WTC11 (cell line): Measurements from ENCODE around the gene MYH11. TPM values are rescaled to one million over a fixed set of nuclear protein-coding genes. Genes with fewer than 3 reads are reported as not detected.

Source experiments
- ATAC-seq: fragments of 200-7000 bp; cut with Tn5 transposase; 2 replicates; pipeline ENCODE4 v1.10.0; 2021; ENCODE audit warnings: mild to moderate bottlenecking, moderate library complexity
- CTCF ChIA-PET: fragments of 300-600 bp; sonication (Branson Sonifier 250); formaldehyde crosslinking; loops from one replicate; lab custom pipeline; 2021; ENCODE audit warnings: antibody characterized with exemption; lab: Charles Lee
- POLR2A ChIA-PET: fragments of 350-600 bp; sonication (Branson Sonifier 250); formaldehyde crosslinking; loops from one replicate; lab custom pipeline; 2021; ENCODE audit warnings: antibody characterized with exemption; lab: Charles Lee
- DNase-seq: peaks from one replicate; pipeline ENCODE4 v3.0.0; 2021; ENCODE audit warnings: low spot score
- H3K27ac Mint-ChIP-seq: 2 replicates; pipeline ENCODE4 v1.8.0; 2021; ENCODE audit warnings: mixed read lengths
- H3K27me3 Mint-ChIP-seq: 2 replicates; pipeline ENCODE4 v1.8.0; 2021; ENCODE audit warnings: low read depth, mild to moderate bottlenecking, moderate library complexity, mixed read lengths
- H3K36me3 Mint-ChIP-seq: 2 replicates; pipeline ENCODE4 v1.8.0; 2021; ENCODE audit warnings: mixed read lengths
- H3K4me1 Mint-ChIP-seq: 2 replicates; pipeline ENCODE4 v1.8.0; 2022; ENCODE audit warnings: mixed read lengths
- H3K4me3 Mint-ChIP-seq: 2 replicates; pipeline ENCODE4 v1.8.0; 2021; ENCODE audit warnings: mild to moderate bottlenecking, moderate library complexity, mixed read lengths
- H3K9me3 Mint-ChIP-seq: 2 replicates; pipeline ENCODE4 v1.8.0; 2021; ENCODE audit warnings: mixed read lengths
- ESRRA ChIP-seq: sonication (generic); formaldehyde crosslinking; IDR thresholded peaks from 2 replicates; pipeline ENCODE4 v1.8.1; 2022; ENCODE audit warnings: mild to moderate bottlenecking, missing genetic modification reagents, borderline replicate concordance
- ETV6 ChIP-seq: sonication (generic); formaldehyde crosslinking; IDR thresholded peaks from 2 replicates; pipeline ENCODE4 v1.8.1; 2022; ENCODE audit warnings: mild to moderate bottlenecking, missing genetic modification reagents
- GRHL2 ChIP-seq: fragments of 250-450 bp; sonication (Bioruptor Pico); IDR thresholded peaks from 2 replicates; pipeline ENCODE4 v1.8.0; 2022; ENCODE audit warnings: mild to moderate bottlenecking, moderate library complexity; ENCODE audit not compliant: insufficient replicate concordance, severe bottlenecking
- JAZF1 ChIP-seq: fragments of 250-450 bp; sonication (Bioruptor Pico); IDR thresholded peaks from 2 replicates; pipeline ENCODE4 v1.9.0; 2021; ENCODE audit warnings: moderate library complexity, mild to moderate bottlenecking, inconsistent platforms
- NFYB ChIP-seq: sonication (generic); formaldehyde crosslinking; conservative IDR thresholded peaks from 2 replicates; pipeline ENCODE4 v1.8.0; 2022; ENCODE audit warnings: low read depth, missing genetic modification reagents
- OVOL2 ChIP-seq: fragments of 250-450 bp; sonication (Bioruptor Pico); IDR thresholded peaks from 2 replicates; pipeline ENCODE4 v1.9.0; 2021; ENCODE audit warnings: mild to moderate bottlenecking, borderline replicate concordance
- RORB ChIP-seq: fragments of 250-450 bp; sonication (Bioruptor Pico); IDR thresholded peaks from 2 replicates; pipeline ENCODE4 v1.9.0; 2021; ENCODE audit warnings: mild to moderate bottlenecking
- SP1 ChIP-seq: sonication (generic); formaldehyde crosslinking; conservative IDR thresholded peaks from 2 replicates; pipeline ENCODE4 v1.8.1; 2022; ENCODE audit warnings: missing genetic modification reagents
- TCF7 ChIP-seq: sonication (generic); formaldehyde crosslinking; IDR thresholded peaks from 2 replicates; pipeline ENCODE4 v1.8.0; 2022; ENCODE audit warnings: mild to moderate bottlenecking, low read depth, missing genetic modification reagents, moderate library complexity
- ZBTB21 ChIP-seq: sonication (generic); formaldehyde crosslinking; IDR thresholded peaks from 2 replicates; pipeline ENCODE4 v1.8.1; 2023; ENCODE audit warnings: mild to moderate bottlenecking, missing genetic modification reagents, borderline replicate concordance
- ZNF317 ChIP-seq: sonication (generic); formaldehyde crosslinking; IDR thresholded peaks from 2 replicates; pipeline ENCODE4 v1.8.1; 2023; ENCODE audit warnings: low read depth, mild to moderate bottlenecking, moderate library complexity, missing genetic modification reagents, borderline replicate concordance
- ZNF396 ChIP-seq: fragments of 250-450 bp; sonication (Bioruptor Pico); IDR thresholded peaks from 2 replicates; pipeline ENCODE4 v1.8.0; 2021; ENCODE audit warnings: mild to moderate bottlenecking, moderate library complexity, borderline replicate concordance
- ZNF416 ChIP-seq: fragments of 250-450 bp; sonication (Bioruptor Pico); IDR thresholded peaks from 2 replicates; pipeline ENCODE4 v1.9.0; 2021; ENCODE audit warnings: mild to moderate bottlenecking, inconsistent platforms
- ZNF423 ChIP-seq: fragments of 250-450 bp; sonication (Bioruptor Pico); IDR thresholded peaks from 2 replicates; pipeline ENCODE4 v2.1.2; 2022; ENCODE audit warnings: mild to moderate bottlenecking, moderate library complexity
- total RNA-seq: library from RNA; stranded (reverse); gene quantifications from 3 replicates; pipeline ENCODE4 v1.2.3, GENCODE V29; 2021
- TF ChIP-seq, protein P1 (sequence below): sonication (generic); formaldehyde crosslinking; conservative IDR thresholded peaks from 2 replicates; pipeline ENCODE4 v1.8.1; 2022; ENCODE audit warnings: mild to moderate bottlenecking, missing genetic modification reagents
- TF ChIP-seq, protein P2 (sequence below): sonication (generic); formaldehyde crosslinking; IDR thresholded peaks from 2 replicates; pipeline ENCODE4 v1.8.1; 2023; ENCODE audit warnings: mild to moderate bottlenecking, missing genetic modification reagents, moderate library complexity
- TF ChIP-seq, protein P3 (sequence below): fragments of 200-600 bp; IDR thresholded peaks from 2 replicates; pipeline ENCODE4 v1.8.0; 2022; ENCODE audit warnings: antibody characterized with exemption
- TF ChIP-seq, protein P4 (sequence below): fragments of 250-450 bp; sonication (Bioruptor Pico); IDR thresholded peaks from 2 replicates; pipeline ENCODE4 v1.9.0; 2021; ENCODE audit warnings: mild to moderate bottlenecking
- TF ChIP-seq, protein P5 (sequence below): fragments of 250-450 bp; sonication (Bioruptor Pico); IDR thresholded peaks from 2 replicates; pipeline ENCODE4 v1.9.0; 2021; ENCODE audit warnings: moderate library complexity, mild to moderate bottlenecking, inconsistent platforms, borderline replicate concordance
- TF ChIP-seq, protein P6 (sequence below): sonication (generic); formaldehyde crosslinking; conservative IDR thresholded peaks from 2 replicates; pipeline ENCODE4 v1.8.1; 2023; ENCODE audit warnings: mild to moderate bottlenecking, low read depth, missing genetic modification reagents, moderate library complexity

MYH11 gene
- total RNA-seq, 1 experiment from 2014 or later, result 0.74 TPM

DNA sequence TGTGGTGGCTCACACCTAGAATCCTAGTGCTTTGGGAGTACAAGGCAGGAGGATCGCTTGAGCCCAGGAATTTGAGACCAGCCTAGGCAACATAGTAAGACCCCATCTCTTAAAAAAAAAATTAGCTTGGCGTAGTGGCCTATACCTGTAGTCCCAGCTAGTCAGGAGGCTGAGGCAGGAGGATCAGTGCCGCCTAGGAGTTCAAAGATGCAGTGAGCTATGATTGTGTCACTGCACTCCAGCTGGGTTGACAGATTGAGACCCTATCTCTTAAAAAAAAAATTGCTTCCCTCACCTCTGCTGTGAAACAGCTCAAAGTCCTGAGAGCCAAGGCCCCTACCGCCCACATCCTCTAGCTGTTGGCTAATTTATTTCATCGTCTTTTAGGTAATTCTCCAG lies 196.6 kb downstream of the MYH11 start:
- H3K27ac Mint-ChIP-seq, result peak overlapping the region; percentile 57
- CTCF ChIA-PET, result interaction anchor here (1.5 kb wide), 1 partner anchor 22 kb away, joined by 6 read pairs; no protein-coding TSS in a partner anchor
- peaks cover 5% of the 10 kb centered on the region; the same call in 1 of the 2 replicates for H3K36me3 Mint-ChIP-seq

DNA sequence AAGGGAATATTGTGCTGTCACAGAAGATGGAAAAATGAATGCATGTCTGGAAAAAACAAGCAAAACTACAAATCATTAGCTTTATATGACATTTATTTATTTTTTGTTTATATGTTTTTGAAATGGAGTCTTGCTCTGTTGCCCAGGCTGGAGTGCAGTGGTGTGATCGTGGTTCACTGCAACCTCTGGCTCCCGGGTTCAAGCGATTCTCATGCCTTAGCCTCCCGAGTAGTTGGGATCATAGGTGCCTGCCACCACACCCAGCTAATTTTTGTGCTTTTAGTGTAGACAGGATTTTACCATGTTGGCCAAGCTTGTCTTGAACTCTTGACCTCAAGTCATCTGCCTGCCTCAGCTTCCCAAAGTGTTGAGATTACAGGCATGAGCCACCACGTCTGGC lies 198.3 kb downstream of the MYH11 start:
- POLR2A ChIA-PET, result no interaction called here
- ATAC-seq (no peak), DNase-seq (no peak)
- Mint-ChIP-seq H3K27ac (0 out of 2 replicates have a peak overlapping the region, but pooled peaks have one; percentile 12), H3K4me1 (no peaks in the 10 kb centered on the region), H3K27me3 (no peaks in the 10 kb centered on the region), H3K4me3 (no peak overlapping the region), H3K36me3 (no peaks in the 10 kb centered on the region; the same call in 1 of the 2 replicates), H3K9me3 (no peaks in the 10 kb centered on the region)
- CTCF ChIA-PET, result no interaction called here
- TF ChIP-seq ZNF423 (CRISPR knock-in tag) (no peak), ETV6 (CRISPR knock-in tag) (no peak), TCF7 (CRISPR knock-in tag) (no peak), OVOL2 (CRISPR knock-in tag) (no peak), ZNF416 (CRISPR knock-in tag) (no peak), GRHL2 (no peak), ZBTB21 (no peak), ZNF396 (no peak), NFYB (CRISPR knock-in tag) (no peak), JAZF1 (CRISPR knock-in tag) (no peak), ESRRA (CRISPR knock-in tag) (no peak), ZNF317 (CRISPR knock-in tag) (no peak), SP1 (CRISPR knock-in tag) (no peak), RORB (no peak)
- TF ChIP-seq, protein P1, sequence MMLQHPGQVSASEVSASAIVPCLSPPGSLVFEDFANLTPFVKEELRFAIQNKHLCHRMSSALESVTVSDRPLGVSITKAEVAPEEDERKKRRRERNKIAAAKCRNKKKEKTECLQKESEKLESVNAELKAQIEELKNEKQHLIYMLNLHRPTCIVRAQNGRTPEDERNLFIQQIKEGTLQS (CRISPR knock-in tag), result no peak
- TF ChIP-seq, protein P2, sequence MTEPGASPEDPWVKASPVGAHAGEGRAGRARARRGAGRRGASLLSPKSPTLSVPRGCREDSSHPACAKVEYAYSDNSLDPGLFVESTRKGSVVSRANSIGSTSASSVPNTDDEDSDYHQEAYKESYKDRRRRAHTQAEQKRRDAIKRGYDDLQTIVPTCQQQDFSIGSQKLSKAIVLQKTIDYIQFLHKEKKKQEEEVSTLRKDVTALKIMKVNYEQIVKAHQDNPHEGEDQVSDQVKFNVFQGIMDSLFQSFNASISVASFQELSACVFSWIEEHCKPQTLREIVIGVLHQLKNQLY, result no peak
- TF ChIP-seq, protein P3, sequence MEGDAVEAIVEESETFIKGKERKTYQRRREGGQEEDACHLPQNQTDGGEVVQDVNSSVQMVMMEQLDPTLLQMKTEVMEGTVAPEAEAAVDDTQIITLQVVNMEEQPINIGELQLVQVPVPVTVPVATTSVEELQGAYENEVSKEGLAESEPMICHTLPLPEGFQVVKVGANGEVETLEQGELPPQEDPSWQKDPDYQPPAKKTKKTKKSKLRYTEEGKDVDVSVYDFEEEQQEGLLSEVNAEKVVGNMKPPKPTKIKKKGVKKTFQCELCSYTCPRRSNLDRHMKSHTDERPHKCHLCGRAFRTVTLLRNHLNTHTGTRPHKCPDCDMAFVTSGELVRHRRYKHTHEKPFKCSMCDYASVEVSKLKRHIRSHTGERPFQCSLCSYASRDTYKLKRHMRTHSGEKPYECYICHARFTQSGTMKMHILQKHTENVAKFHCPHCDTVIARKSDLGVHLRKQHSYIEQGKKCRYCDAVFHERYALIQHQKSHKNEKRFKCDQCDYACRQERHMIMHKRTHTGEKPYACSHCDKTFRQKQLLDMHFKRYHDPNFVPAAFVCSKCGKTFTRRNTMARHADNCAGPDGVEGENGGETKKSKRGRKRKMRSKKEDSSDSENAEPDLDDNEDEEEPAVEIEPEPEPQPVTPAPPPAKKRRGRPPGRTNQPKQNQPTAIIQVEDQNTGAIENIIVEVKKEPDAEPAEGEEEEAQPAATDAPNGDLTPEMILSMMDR, result no peak
- TF ChIP-seq, protein P4, sequence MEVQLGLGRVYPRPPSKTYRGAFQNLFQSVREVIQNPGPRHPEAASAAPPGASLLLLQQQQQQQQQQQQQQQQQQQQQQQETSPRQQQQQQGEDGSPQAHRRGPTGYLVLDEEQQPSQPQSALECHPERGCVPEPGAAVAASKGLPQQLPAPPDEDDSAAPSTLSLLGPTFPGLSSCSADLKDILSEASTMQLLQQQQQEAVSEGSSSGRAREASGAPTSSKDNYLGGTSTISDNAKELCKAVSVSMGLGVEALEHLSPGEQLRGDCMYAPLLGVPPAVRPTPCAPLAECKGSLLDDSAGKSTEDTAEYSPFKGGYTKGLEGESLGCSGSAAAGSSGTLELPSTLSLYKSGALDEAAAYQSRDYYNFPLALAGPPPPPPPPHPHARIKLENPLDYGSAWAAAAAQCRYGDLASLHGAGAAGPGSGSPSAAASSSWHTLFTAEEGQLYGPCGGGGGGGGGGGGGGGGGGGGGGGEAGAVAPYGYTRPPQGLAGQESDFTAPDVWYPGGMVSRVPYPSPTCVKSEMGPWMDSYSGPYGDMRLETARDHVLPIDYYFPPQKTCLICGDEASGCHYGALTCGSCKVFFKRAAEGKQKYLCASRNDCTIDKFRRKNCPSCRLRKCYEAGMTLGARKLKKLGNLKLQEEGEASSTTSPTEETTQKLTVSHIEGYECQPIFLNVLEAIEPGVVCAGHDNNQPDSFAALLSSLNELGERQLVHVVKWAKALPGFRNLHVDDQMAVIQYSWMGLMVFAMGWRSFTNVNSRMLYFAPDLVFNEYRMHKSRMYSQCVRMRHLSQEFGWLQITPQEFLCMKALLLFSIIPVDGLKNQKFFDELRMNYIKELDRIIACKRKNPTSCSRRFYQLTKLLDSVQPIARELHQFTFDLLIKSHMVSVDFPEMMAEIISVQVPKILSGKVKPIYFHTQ, result no peak
- TF ChIP-seq, protein P5, sequence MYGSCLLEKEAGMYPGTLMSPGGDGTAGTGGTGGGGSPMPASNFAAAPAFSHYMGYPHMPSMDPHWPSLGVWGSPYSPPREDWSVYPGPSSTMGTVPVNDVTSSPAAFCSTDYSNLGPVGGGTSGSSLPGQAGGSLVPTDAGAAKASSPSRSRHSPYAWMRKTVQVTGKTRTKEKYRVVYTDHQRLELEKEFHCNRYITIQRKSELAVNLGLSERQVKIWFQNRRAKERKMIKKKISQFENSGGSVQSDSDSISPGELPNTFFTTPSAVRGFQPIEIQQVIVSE (CRISPR knock-in tag), result no peak

More for the DNA sequence above, 196.6 kb downstream of the MYH11 start:
- Mint-ChIP-seq H3K4me3 (no peak overlapping the region), H3K9me3 (no peaks in the 10 kb centered on the region), H3K27me3 (no peaks in the 10 kb centered on the region), H3K4me1 (no peaks in the 10 kb centered on the region)
- ATAC-seq (no peak), DNase-seq (no peak)
- POLR2A ChIA-PET, result interaction anchor here (0.5 kb wide), 1 partner anchor 571 kb away, joined by 3 read pairs; no protein-coding TSS in a partner anchor
- TF ChIP-seq, protein P6, sequence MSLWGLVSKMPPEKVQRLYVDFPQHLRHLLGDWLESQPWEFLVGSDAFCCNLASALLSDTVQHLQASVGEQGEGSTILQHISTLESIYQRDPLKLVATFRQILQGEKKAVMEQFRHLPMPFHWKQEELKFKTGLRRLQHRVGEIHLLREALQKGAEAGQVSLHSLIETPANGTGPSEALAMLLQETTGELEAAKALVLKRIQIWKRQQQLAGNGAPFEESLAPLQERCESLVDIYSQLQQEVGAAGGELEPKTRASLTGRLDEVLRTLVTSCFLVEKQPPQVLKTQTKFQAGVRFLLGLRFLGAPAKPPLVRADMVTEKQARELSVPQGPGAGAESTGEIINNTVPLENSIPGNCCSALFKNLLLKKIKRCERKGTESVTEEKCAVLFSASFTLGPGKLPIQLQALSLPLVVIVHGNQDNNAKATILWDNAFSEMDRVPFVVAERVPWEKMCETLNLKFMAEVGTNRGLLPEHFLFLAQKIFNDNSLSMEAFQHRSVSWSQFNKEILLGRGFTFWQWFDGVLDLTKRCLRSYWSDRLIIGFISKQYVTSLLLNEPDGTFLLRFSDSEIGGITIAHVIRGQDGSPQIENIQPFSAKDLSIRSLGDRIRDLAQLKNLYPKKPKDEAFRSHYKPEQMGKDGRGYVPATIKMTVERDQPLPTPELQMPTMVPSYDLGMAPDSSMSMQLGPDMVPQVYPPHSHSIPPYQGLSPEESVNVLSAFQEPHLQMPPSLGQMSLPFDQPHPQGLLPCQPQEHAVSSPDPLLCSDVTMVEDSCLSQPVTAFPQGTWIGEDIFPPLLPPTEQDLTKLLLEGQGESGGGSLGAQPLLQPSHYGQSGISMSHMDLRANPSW (CRISPR knock-in tag), result no peak
- TF ChIP-seq, all 79 proteins: peak for 0
